GM12878 (cell line): ENCODE results near the gene FBXO38. TPM values are rescaled to one million over a fixed set of nuclear protein-coding genes. Genes with fewer than 3 reads are reported as not detected.

Experiments
- ATAC-seq: fragments of 200-7000 bp; cut with Tn5 transposase; 3 replicates; pipeline ENCODE4 v1.9.1; 2020; ENCODE audit warnings: mild to moderate bottlenecking, moderate library complexity
- BruUV-seq: library from RNA; stranded (reverse); fragments of 400-500 nt; replicated peaks from 2 replicates; lab custom pipeline; 2021; lab: Mats Ljungman, UMichigan
- CTCF ChIA-PET: fragments of 300-600 bp; sonication (Branson Sonifier 250); formaldehyde crosslinking; extraction: SDS; loops from one replicate; lab custom pipeline; 2021; ENCODE audit warnings: inconsistent platforms; lab: Yijun Ruan, JAX
- POLR2A ChIA-PET: fragments of 350-600 bp; formaldehyde crosslinking; extraction: SDS; loops from one replicate; lab custom pipeline; 2021; ENCODE audit warnings: inconsistent platforms; lab: Charles Lee
- RAD21 ChIA-PET: fragments of 300-600 bp; sonication (Branson Sonifier 250); formaldehyde crosslinking; loops from one replicate; lab custom pipeline; 2023; ENCODE audit warnings: antibody characterized with exemption; ENCODE audit not compliant: unreplicated experiment; lab: Charles Lee
- SMC1A ChIA-PET: fragments of 300-600 bp; sonication (Branson Sonifier 250); formaldehyde crosslinking; loops from one replicate; lab custom pipeline; 2023; ENCODE audit not compliant: unreplicated experiment, uncharacterized antibody; lab: Charles Lee
- DNase-seq: peaks from one replicate; pipeline ENCODE4 v3.0.0-alpha.2; 2011; ENCODE audit warnings: low read depth, low spot score
- FAIRE-seq: peaks from 3 replicates; lab custom pipeline; 2011; peaks lifted over from hg19 to GRCh38; lab: Jason Lieb, UNC
- H2AFZ ChIP-seq: 2 replicates; pipeline ENCODE4 v1.6.0; 2011; ENCODE audit warnings: low read depth, low read length, control low read depth; ENCODE audit not compliant: control insufficient read depth
- H3K27ac ChIP-seq: 2 replicates; pipeline ENCODE4 v1.5.1; 2011; ENCODE audit warnings: control low read depth; ENCODE audit not compliant: control insufficient read depth, insufficient read depth
- H3K27me3 ChIP-seq, 2 experiments: replicated peaks in 1 of 2; 2 replicates each; pipeline versions ENCODE4 v1.6.0 to v1.6.1; 2011; ENCODE audit warnings: low read length in 1 of 2; ENCODE audit not compliant: control insufficient read depth in 2 of 2, insufficient read depth in 2 of 2
- H3K36me3 ChIP-seq, 2 experiments: 2 replicates each; pipeline ENCODE4 v1.5.1; 2011; ENCODE audit warnings: low read length in 1 of 2; ENCODE audit not compliant: control insufficient read depth in 2 of 2, insufficient read depth in 2 of 2
- H3K4me1 ChIP-seq: 2 replicates; pipeline ENCODE4 v1.6.1; 2011; ENCODE audit warnings: mild to moderate bottlenecking, low read length, moderate library complexity, mixed read lengths; ENCODE audit not compliant: control insufficient read depth, insufficient read depth
- H3K4me2 ChIP-seq: 2 replicates; pipeline ENCODE4 v1.6.0; 2011; ENCODE audit warnings: control low read depth; ENCODE audit not compliant: control insufficient read depth, insufficient read depth
- H3K4me3 ChIP-seq: fragments of 200-600 bp; sonication (generic); 2 replicates; pipeline ENCODE4 v1.5.1; 2016
- H3K79me2 ChIP-seq: 2 replicates; pipeline ENCODE4 v1.6.0; 2011; ENCODE audit warnings: low read length; ENCODE audit not compliant: control insufficient read depth, insufficient read depth
- H3K9ac ChIP-seq: 2 replicates; pipeline ENCODE4 v1.8.0; 2011; ENCODE audit warnings: low read length, control low read depth, mixed read lengths; ENCODE audit not compliant: control insufficient read depth, insufficient read depth
- H3K9me3 ChIP-seq: replicated peaks from 3 replicates; pipeline ENCODE4 v1.5.1; 2011; ENCODE audit warnings: mild to moderate bottlenecking, low read length; ENCODE audit not compliant: control insufficient read depth, insufficient read depth
- H4K20me1 ChIP-seq: 2 replicates; pipeline ENCODE4 v1.6.0; 2011; ENCODE audit not compliant: control insufficient read depth, insufficient read depth
- ESRRA ChIP-seq: IDR thresholded peaks from 2 replicates; pipeline ENCODE4 v1.6.1; 2012; ENCODE audit warnings: mild to moderate bottlenecking, low read length, improper control_type of control experiment
- FOXM1 ChIP-seq: IDR thresholded peaks from 2 replicates; pipeline ENCODE4 v1.6.1; 2012; ENCODE audit warnings: low read depth, mild to moderate bottlenecking, inconsistent platforms, low read length, moderate library complexity
- JUND ChIP-seq: IDR thresholded peaks from 2 replicates; pipeline ENCODE4 v1.6.1; 2012; ENCODE audit warnings: low read depth, mild to moderate bottlenecking, low read length, improper control_type of control experiment, moderate library complexity
- NR2C2 ChIP-seq: IDR thresholded peaks from 2 replicates; pipeline ENCODE4 v1.6.1; 2011; ENCODE audit warnings: borderline replicate concordance, low read depth; ENCODE audit not compliant: control insufficient read depth, insufficient read length
- PAX5 ChIP-seq: IDR thresholded peaks from 2 replicates; pipeline ENCODE4 v1.6.1; 2011; ENCODE audit warnings: low read depth, low read length, borderline replicate concordance
- RAD51 ChIP-seq: fragments of 450-650 bp; IDR thresholded peaks from 2 replicates; pipeline ENCODE4 v1.6.1; 2016; ENCODE audit warnings: moderate library complexity, mild to moderate bottlenecking, inconsistent platforms
- RUNX3 ChIP-seq: IDR thresholded peaks from 2 replicates; pipeline ENCODE4 v1.6.1; 2012; ENCODE audit warnings: low read length, inconsistent platforms
- SREBF1 ChIP-seq: IDR thresholded peaks from 2 replicates; pipeline ENCODE4 v1.6.1; 2012; ENCODE audit warnings: mild to moderate bottlenecking, low read length
- TCF3 ChIP-seq: IDR thresholded peaks from 2 replicates; pipeline ENCODE4 v1.6.1; 2012; ENCODE audit warnings: low read depth, mild to moderate bottlenecking, low read length, borderline replicate concordance; ENCODE audit not compliant: insufficient read depth
- ZZZ3 ChIP-seq: IDR thresholded peaks from 2 replicates; pipeline ENCODE4 v1.6.1; 2011; ENCODE audit warnings: low read depth; ENCODE audit not compliant: control insufficient read depth, insufficient read length
- in situ Hi-C: fragments of 300-500 bp; cut with MboI; formaldehyde crosslinking; loops from 9 replicates; pipeline ENCODE4 v1.14.3; 2018; ENCODE audit warnings: mixed read lengths
- intact Hi-C: fragments of 100-400 bp; cut with micrococcal nuclease; formaldehyde crosslinking; loops from one replicate; pipeline ENCODE4 v1.14.2; 2022; ENCODE audit not compliant: unreplicated experiment
- polyA plus RNA-seq, 11 experiments: library from polyadenylated mRNA; depleted of rRNA in 4 of 11; unstranded in 6 of 11; stranded (reverse) in 5 of 11; fragments of >200 nt; fragmentation: Nextera tagmentation in 4 of 11; fragmentation: Illumina TruSeq in 1 of 11; extraction: Ambion mirVana in 4 of 11; extraction: Trizol in 1 of 11; gene quantifications; 1 replicate in 1 of 11; 2 replicates in 10 of 11; pipeline versions ENCODE4 v1.2.1 to v1.2.3, GENCODE V29; 2011 to 2016; ENCODE audit warnings: inconsistent platforms in 2 of 11, missing spikeins in 2 of 11, low read depth in 1 of 11
- total RNA-seq, 4 experiments: library from RNA; depleted of rRNA in 3 of 4; stranded (reverse); fragments of >200 nt in 3 of 4; fragmentation: Illumina TruSeq in 1 of 4; extraction: Trizol in 1 of 4; gene quantifications; 2 replicates each; pipeline versions ENCODE4 v1.2.1 to v1.2.3, GENCODE V29; 2013 to 2021
- TF ChIP-seq, protein P1 (sequence below): IDR thresholded peaks from 2 replicates; pipeline ENCODE4 v1.6.1; 2011; ENCODE audit warnings: low read depth, mild to moderate bottlenecking, low read length, moderate library complexity, borderline replicate concordance; ENCODE audit errors: extremely low read depth
- TF ChIP-seq, protein P2 (sequence below): fragments of 450-650 bp; IDR thresholded peaks from 2 replicates; pipeline ENCODE4 v1.6.1; 2017; ENCODE audit warnings: mild to moderate bottlenecking
- TF ChIP-seq, protein P3 (sequence below), 3 experiments: IDR thresholded peaks in 2 of 3; conservative IDR thresholded peaks in 1 of 3; 2 replicates each; pipeline ENCODE4 v1.5.1; 2011; ENCODE audit warnings: low read depth in 3 of 3, low read length in 3 of 3, mild to moderate bottlenecking in 3 of 3, control low read depth in 2 of 3, moderate library complexity in 2 of 3, inconsistent platforms in 1 of 3, mixed read lengths in 1 of 3; ENCODE audit not compliant: control insufficient read depth in 2 of 3, insufficient read depth in 1 of 3; ENCODE audit errors: extremely low read depth in 1 of 3

FBXO38 gene
- total and polyA plus RNA-seq, 10 of the 15 experiments (the other 5 are each of a cell fraction or from before 2014, with no cell fraction given) = 9.1 to 44.6 (median 28.3) TPM

DNA sequence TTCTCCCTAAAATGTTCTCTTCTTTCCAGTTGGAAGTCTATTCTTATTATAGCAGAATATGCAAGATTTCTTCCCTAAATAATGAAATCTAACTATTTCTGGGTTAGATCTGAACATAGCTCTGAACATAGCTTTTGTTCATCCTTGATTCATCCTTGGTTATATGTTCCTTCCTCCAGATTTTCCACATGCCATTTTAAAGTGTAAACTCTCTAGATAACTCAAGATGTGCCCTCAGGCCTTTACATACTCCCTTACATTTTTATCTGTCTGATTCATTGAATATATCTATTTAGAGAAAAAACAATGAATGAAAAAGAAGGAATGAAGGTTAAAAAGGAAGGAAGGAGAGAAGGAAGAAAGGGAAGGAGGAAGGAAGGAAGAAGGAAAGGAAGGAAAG is 100.9 kb downstream of the FBXO38 start:
- no TSS peak for BruUV-seq
- ChIA-PET SMC1A (no interaction called here), RAD21 (no interaction called here), POLR2A (no interaction called here), CTCF (interaction anchor here (0.8 to 3.2 kb wide), 2 partner anchors 26 to 76 kb away, joined by 3 to 8 read pairs; no protein-coding TSS in a partner anchor)
- Histone ChIP-seq H2AFZ (no peak overlapping the region), H3K79me2 (no peaks in the 10 kb centered on the region), H4K20me1 (no peaks in the 10 kb centered on the region), H3K27ac (no peak overlapping the region), H3K9me3 (no peaks in the 10 kb centered on the region), H3K36me3 (no peaks in the 10 kb centered on the region), H3K27me3 (no peaks in the 10 kb centered on the region), H3K4me3 (no peak overlapping the region), H3K4me2 (no peak overlapping the region), H3K9ac (no peak overlapping the region), H3K4me1 (no peaks in the 10 kb centered on the region)
- FAIRE-seq (no peak), ATAC-seq (no peak), DNase-seq (no peak)
- TF ChIP-seq, protein P1, sequence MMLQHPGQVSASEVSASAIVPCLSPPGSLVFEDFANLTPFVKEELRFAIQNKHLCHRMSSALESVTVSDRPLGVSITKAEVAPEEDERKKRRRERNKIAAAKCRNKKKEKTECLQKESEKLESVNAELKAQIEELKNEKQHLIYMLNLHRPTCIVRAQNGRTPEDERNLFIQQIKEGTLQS = no peak
- TF ChIP-seq ZZZ3 (no peak), RAD51 (no peak), TCF3 (no peak), SREBF1 (no peak), JUND (no peak), ESRRA (no peak), PAX5 (no peak), NR2C2 (no peak), FOXM1 (no peak), RUNX3 (no peak)
- TF ChIP-seq, protein P2, sequence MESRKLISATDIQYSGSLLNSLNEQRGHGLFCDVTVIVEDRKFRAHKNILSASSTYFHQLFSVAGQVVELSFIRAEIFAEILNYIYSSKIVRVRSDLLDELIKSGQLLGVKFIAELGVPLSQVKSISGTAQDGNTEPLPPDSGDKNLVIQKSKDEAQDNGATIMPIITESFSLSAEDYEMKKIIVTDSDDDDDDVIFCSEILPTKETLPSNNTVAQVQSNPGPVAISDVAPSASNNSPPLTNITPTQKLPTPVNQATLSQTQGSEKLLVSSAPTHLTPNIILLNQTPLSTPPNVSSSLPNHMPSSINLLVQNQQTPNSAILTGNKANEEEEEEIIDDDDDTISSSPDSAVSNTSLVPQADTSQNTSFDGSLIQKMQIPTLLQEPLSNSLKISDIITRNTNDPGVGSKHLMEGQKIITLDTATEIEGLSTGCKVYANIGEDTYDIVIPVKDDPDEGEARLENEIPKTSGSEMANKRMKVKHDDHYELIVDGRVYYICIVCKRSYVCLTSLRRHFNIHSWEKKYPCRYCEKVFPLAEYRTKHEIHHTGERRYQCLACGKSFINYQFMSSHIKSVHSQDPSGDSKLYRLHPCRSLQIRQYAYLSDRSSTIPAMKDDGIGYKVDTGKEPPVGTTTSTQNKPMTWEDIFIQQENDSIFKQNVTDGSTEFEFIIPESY = no peak
- TF ChIP-seq, protein P3, sequence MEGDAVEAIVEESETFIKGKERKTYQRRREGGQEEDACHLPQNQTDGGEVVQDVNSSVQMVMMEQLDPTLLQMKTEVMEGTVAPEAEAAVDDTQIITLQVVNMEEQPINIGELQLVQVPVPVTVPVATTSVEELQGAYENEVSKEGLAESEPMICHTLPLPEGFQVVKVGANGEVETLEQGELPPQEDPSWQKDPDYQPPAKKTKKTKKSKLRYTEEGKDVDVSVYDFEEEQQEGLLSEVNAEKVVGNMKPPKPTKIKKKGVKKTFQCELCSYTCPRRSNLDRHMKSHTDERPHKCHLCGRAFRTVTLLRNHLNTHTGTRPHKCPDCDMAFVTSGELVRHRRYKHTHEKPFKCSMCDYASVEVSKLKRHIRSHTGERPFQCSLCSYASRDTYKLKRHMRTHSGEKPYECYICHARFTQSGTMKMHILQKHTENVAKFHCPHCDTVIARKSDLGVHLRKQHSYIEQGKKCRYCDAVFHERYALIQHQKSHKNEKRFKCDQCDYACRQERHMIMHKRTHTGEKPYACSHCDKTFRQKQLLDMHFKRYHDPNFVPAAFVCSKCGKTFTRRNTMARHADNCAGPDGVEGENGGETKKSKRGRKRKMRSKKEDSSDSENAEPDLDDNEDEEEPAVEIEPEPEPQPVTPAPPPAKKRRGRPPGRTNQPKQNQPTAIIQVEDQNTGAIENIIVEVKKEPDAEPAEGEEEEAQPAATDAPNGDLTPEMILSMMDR (IDR thresholded peaks at IDR 0.05 in 2 of 3, conservative IDR thresholded peaks at IDR 0.05 in 1 of 3; ENCODE audit: control insufficient read depth in 2 of 3, extremely low read depth in 1 of 3, insufficient read depth in 1 of 3, low read depth in 3 of 3, low read length in 3 of 3) = no peak
- intact Hi-C loops = loop anchor here (5.0 to 10.0 kb wide), 2 partner anchors 190 to 537 kb away; no protein-coding TSS in a partner anchor
- in situ Hi-C loops = loop anchor here (25.0 kb wide), 1 partner anchor 297 kb away; no protein-coding TSS in a partner anchor
